Smooth muscle cell (in vitro differentiated cells): ENCODE measurements around the gene HHIPL1. TPM values are rescaled to one million over a fixed set of nuclear protein-coding genes. Genes with fewer than 3 reads are reported as not detected.
A peak's percentile ranks its signal among the peaks of the same experiment; 100 is the strongest.

ENCODE experiments used
- DNase-seq: peaks from one replicate; lab custom pipeline; 2025; ENCODE audit not compliant: unreplicated experiment; lab: John Stamatoyannopoulos, UW
- H2AFZ ChIP-seq: fragments of 200-600 bp; sonication (generic); 2 replicates; pipeline ENCODE4 v1.6.0; 2016; ENCODE audit warnings: antibody characterized with exemption, low read depth, mild to moderate bottlenecking
- H3F3A ChIP-seq: fragments of 200-600 bp; sonication (generic); 2 replicates; pipeline ENCODE4 v1.6.0; 2017; ENCODE audit warnings: antibody characterized with exemption, low read depth
- H3K27ac ChIP-seq: fragments of 200-600 bp; sonication (generic); 2 replicates; pipeline ENCODE4 v1.5.1; 2016; ENCODE audit warnings: low read depth, mild to moderate bottlenecking
- H3K27me3 ChIP-seq: fragments of 200-600 bp; sonication (generic); 2 replicates; pipeline ENCODE4 v1.6.1; 2016; ENCODE audit warnings: low read depth, mild to moderate bottlenecking
- H3K36me3 ChIP-seq: fragments of 200-600 bp; sonication (generic); 2 replicates; pipeline ENCODE4 v1.5.1; 2016; ENCODE audit warnings: low read depth
- H3K4me1 ChIP-seq: fragments of 200-600 bp; sonication (generic); 2 replicates; pipeline ENCODE4 v1.5.1; 2016; ENCODE audit warnings: low read depth
- H3K4me2 ChIP-seq: fragments of 200-600 bp; sonication (generic); 2 replicates; pipeline ENCODE4 v1.6.0; 2016; ENCODE audit warnings: mild to moderate bottlenecking
- H3K4me3 ChIP-seq: fragments of 200-600 bp; sonication (generic); 2 replicates; pipeline ENCODE4 v1.5.1; 2016; ENCODE audit warnings: mild to moderate bottlenecking
- H3K79me2 ChIP-seq: fragments of 200-600 bp; sonication (generic); 2 replicates; pipeline ENCODE4 v1.6.0; 2016; ENCODE audit warnings: low read depth, mild to moderate bottlenecking
- H3K9ac ChIP-seq: fragments of 200-600 bp; sonication (generic); 2 replicates; pipeline ENCODE4 v1.6.0; 2016; ENCODE audit warnings: low read depth
- H3K9me3 ChIP-seq: fragments of 200-600 bp; sonication (generic); replicated peaks from 2 replicates; pipeline ENCODE4 v1.5.1; 2016; ENCODE audit warnings: low read depth
- H4K20me1 ChIP-seq: fragments of 200-600 bp; sonication (generic); 2 replicates; pipeline ENCODE4 v1.6.0; 2016; ENCODE audit warnings: low read depth
- WGBS: methylation state at CpG from one replicate; pipeline ENCODE4 v1.1.7; 2016; ENCODE audit warnings: low lambda C conversion rate; 5-methylcytosine and 5-hydroxymethylcytosine counted together
- polyA plus RNA-seq: library from polyadenylated mRNA; unstranded; fragments of >200 nt; fragmentation: Nextera tagmentation; extraction: Ambion mirVana; gene quantifications from 2 replicates; pipeline ENCODE4 v1.2.1, GENCODE V29; 2016
- total RNA-seq: library from RNA; depleted of rRNA; stranded (reverse); fragments of >200 nt; gene quantifications from 2 replicates; pipeline ENCODE4 v1.2.3, GENCODE V29; 2014
- TF ChIP-seq, protein P1 (sequence below): fragments of 200-600 bp; sonication (generic); IDR thresholded peaks from 2 replicates; pipeline ENCODE4 v1.5.1; 2017; ENCODE audit warnings: borderline replicate concordance, mild to moderate bottlenecking, antibody characterized with exemption; ENCODE audit not compliant: insufficient read depth, poor library complexity, severe bottlenecking

Gene HHIPL1
- total and polyA plus RNA-seq, 2 experiments from 2014 or later: 9.6 to 11.9 TPM

DNA sequence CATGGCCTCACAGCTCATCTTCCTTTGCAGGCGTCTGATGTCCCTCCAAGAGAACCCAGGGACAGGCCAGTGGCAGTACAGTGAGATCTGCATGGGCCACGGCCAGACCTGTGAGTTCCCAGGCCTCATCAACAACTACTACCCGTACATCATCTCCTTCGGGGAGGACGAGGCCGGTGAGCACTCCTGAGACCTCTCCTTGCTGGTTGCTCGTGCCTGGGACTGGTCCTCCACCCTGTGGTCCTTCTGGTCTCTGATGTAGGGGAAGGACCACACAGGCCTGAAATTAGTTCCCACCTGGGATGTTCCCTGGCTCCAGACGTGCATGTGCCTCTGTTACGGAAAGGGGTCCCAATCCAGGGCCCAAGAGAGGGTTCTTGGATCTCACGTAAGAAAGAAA, 17.9 kb downstream of the HHIPL1 start:
- H3K27ac ChIP-seq: peak overlapping the region; percentile 89

DNA sequence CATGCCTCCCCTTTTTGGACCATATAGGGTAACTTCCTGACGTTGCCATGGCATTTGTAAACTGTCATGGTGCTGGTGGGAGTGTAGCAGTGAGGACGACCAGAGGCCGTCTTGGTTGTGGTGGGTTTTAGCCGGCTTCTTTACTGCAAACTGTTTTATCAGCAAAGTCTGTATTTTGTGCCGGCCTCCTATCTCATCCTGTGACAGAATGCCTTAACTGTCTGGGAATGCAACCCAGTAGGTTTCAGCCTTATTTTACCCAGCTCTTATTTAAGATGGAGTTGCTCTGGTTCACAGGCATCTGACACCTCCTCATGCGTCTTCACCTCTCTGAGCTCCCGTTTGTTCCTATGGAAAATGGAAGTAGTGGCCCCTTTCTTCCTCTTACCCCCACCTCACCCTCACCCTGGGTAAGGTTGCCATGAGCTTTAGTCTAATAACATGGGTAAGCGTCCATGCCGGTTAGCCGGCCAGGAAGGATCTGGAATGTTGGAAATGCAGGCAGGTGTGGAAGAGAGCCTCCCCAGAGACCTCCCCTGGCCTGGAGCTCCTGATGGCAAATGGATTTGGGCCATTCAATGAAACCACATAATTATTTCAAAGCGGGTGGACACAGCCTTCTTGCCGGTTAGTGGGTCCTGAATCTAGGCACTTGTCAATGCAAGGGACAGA, 18.6 kb downstream of the HHIPL1 start:
- Histone ChIP-seq H3K27ac (peak overlapping the region; percentile 89), H3K9me3 (no peaks in the 10 kb centered on the region), H3K9ac (peak overlapping the region; percentile 65), H3K4me1 (peaks cover 37% of the 10 kb centered on the region), H4K20me1 (no peaks in the 10 kb centered on the region), H3K4me3 (no peak overlapping the region), H2AFZ (no peak overlapping the region), H3K79me2 (no peaks in the 10 kb centered on the region), H3K27me3 (no peaks in the 10 kb centered on the region), H3K36me3 (no peaks in the 10 kb centered on the region), H3K4me2 (peak overlapping the region; percentile 62), H3F3A (peaks cover 26% of the 10 kb centered on the region)
- TF ChIP-seq, protein P1, sequence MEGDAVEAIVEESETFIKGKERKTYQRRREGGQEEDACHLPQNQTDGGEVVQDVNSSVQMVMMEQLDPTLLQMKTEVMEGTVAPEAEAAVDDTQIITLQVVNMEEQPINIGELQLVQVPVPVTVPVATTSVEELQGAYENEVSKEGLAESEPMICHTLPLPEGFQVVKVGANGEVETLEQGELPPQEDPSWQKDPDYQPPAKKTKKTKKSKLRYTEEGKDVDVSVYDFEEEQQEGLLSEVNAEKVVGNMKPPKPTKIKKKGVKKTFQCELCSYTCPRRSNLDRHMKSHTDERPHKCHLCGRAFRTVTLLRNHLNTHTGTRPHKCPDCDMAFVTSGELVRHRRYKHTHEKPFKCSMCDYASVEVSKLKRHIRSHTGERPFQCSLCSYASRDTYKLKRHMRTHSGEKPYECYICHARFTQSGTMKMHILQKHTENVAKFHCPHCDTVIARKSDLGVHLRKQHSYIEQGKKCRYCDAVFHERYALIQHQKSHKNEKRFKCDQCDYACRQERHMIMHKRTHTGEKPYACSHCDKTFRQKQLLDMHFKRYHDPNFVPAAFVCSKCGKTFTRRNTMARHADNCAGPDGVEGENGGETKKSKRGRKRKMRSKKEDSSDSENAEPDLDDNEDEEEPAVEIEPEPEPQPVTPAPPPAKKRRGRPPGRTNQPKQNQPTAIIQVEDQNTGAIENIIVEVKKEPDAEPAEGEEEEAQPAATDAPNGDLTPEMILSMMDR: no peak
- DNase-seq: no peak
- 19% methylated on average over 12 of the region's 12 CpGs for WGBS

More for the DNA sequence above, 17.9 kb downstream of the HHIPL1 start:
- Histone ChIP-seq H3K4me1 (peaks cover 33% of the 10 kb centered on the region), H3K4me3 (no peak overlapping the region), H3K79me2 (no peaks in the 10 kb centered on the region), H2AFZ (no peak overlapping the region), H3K4me2 (peak overlapping the region; percentile 62), H3K9me3 (no peaks in the 10 kb centered on the region), H3F3A (peaks cover 26% of the 10 kb centered on the region), H4K20me1 (no peaks in the 10 kb centered on the region), H3K27me3 (no peaks in the 10 kb centered on the region), H3K36me3 (no peaks in the 10 kb centered on the region), H3K9ac (peak overlapping the region; percentile 65)
- 90% methylated on average over 10 of the region's 10 CpGs for WGBS
- no peak for DNase-seq
- TF ChIP-seq, protein P1: no peak

DNA sequence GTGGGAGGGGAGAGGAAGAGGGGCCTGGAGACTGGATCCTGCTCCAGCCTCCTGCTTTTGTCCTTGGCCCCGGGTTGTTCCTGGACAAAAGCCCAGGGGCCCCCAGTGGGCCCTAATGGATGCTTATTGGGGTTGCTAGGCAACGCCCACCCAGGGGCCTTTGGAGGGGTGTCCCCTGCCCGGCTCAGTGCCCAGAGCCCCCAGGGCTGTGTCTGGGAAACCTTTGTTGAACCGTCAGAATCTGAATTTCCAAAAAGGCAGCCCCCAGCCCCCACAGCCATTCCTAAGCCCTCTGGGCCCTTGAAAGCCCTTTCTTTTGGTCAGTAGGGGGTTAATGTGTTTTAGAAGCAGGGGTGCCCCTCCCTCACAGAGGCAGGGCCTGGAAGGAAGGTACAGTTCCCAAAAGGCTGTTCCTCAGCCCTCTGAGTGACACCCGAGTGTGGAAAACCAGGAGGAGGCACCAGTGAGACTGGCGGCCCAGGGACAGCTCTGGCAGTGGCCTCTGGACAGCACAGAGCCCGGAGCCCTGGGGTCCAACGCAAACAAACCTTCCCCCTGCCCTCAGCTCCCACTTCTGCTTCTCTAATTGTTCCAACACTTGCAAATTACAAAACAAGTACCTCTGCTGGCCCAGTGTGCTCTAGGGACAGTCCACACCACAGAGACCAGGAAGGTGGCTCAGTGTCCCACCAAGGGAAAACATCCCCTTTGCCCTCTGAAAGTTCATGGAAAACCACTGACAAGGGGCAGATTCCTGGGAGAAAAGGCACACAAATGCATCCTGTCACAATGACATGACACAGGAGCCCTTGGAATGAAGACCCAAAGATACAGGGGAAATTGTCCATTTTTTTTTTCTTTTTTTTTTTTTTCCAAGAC, 19.4 kb downstream of the HHIPL1 start:
- Histone ChIP-seq H3K9ac (peak overlapping the region; percentile 65), H3K79me2 (no peaks in the 10 kb centered on the region), H4K20me1 (no peaks in the 10 kb centered on the region), H3K36me3 (no peaks in the 10 kb centered on the region), H3K27ac (peak overlapping the region; percentile 89), H3K4me1 (peaks cover 44% of the 10 kb centered on the region), H3K4me3 (no peak overlapping the region), H3K9me3 (no peaks in the 10 kb centered on the region), H2AFZ (no peak overlapping the region), H3K4me2 (peak overlapping the region; percentile 62), H3K27me3 (no peaks in the 10 kb centered on the region), H3F3A (peaks cover 26% of the 10 kb centered on the region)
- no peak for DNase-seq
- TF ChIP-seq, protein P1: no peak
- 10% methylated on average over 8 of the region's 8 CpGs for WGBS
